Loucy (cell line): ENCODE data around the gene UBL3.

Experiments
- EZH2phosphoT487 ChIP-seq: fragments of 200-600 bp; IDR thresholded peaks from 2 replicates; pipeline ENCODE4 v1.6.1; 2018; ENCODE audit warnings: antibody characterized with exemption, mild to moderate bottlenecking, moderate library complexity, borderline replicate concordance
- TF ChIP-seq, protein P1 (sequence below): fragments of 200-600 bp; sonication (generic); conservative IDR thresholded peaks from 2 replicates; pipeline ENCODE4 v1.5.1; 2014; ENCODE audit warnings: mild to moderate bottlenecking, antibody characterized with exemption, low read length

GRCh38 chr13:29885989-29886388 lies 35.6 kb upstream of the UBL3 start:
- TF ChIP-seq, protein P1, sequence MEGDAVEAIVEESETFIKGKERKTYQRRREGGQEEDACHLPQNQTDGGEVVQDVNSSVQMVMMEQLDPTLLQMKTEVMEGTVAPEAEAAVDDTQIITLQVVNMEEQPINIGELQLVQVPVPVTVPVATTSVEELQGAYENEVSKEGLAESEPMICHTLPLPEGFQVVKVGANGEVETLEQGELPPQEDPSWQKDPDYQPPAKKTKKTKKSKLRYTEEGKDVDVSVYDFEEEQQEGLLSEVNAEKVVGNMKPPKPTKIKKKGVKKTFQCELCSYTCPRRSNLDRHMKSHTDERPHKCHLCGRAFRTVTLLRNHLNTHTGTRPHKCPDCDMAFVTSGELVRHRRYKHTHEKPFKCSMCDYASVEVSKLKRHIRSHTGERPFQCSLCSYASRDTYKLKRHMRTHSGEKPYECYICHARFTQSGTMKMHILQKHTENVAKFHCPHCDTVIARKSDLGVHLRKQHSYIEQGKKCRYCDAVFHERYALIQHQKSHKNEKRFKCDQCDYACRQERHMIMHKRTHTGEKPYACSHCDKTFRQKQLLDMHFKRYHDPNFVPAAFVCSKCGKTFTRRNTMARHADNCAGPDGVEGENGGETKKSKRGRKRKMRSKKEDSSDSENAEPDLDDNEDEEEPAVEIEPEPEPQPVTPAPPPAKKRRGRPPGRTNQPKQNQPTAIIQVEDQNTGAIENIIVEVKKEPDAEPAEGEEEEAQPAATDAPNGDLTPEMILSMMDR: no peak
- no peak for TF ChIP-seq EZH2phosphoT487
